ENCODE measurements around the gene EHMT1. TPM values are rescaled to one million over a fixed set of nuclear protein-coding genes. Genes with fewer than 3 reads are reported as not detected.
"Not testable (repeated sequence)": the region's sequence is repeated elsewhere in the genome, so short reads cannot be mapped to it uniquely, and the experiment has no call there.

The EHMT1 gene
- polyA plus RNA-seq, 1 experiment, result 23.3 TPM

- Histone ChIP-seq H3K4me3 (ENCODE audit: low read depth, low read length) (no peak overlapping the region), H3K27me3 (ENCODE audit: control insufficient read depth, insufficient read depth, low read length) (no peaks in the 10 kb centered on the region), H3K36me3 (ENCODE audit: control insufficient read depth, insufficient read depth, low read length) (peaks cover 5% of the 10 kb centered on the region)
- no peak for DNase-seq (ENCODE audit: low read depth)
- TF ChIP-seq CTCF (IDR thresholded peaks at IDR 0.05; ENCODE audit: insufficient read depth, low read depth, low read length), result no peak
- ChIA-PET POLR2A (no interaction called here), CTCF (no interaction called here)
Observed at GRCh38 chr9:137708590-137709284, 89.9 kb downstream of the EHMT1 start.

- H3K36me3 ChIP-seq (ENCODE audit: control insufficient read depth, insufficient read depth, low read length), result peaks cover 5% of the 10 kb centered on the region
- no peak overlapping the region for H3K4me3 ChIP-seq (ENCODE audit: low read depth, low read length)
- no peak for TF ChIP-seq CTCF (IDR thresholded peaks at IDR 0.05; ENCODE audit: insufficient read depth, low read depth, low read length)
- ChIA-PET CTCF (interaction anchor here (0.6 to 2.1 kb wide), 2 partner anchors 15 to 31 kb away, joined by 3 to 11 read pairs; no protein-coding TSS in a partner anchor), POLR2A (no interaction called here)
- no peak for DNase-seq (ENCODE audit: low read depth)
- H3K27me3 ChIP-seq (ENCODE audit: control insufficient read depth, insufficient read depth, low read length), result no peaks in the 10 kb centered on the region
Observed at GRCh38 chr9:137709411-137710101, 90.8 kb downstream of the EHMT1 start.

GRCh38 chr9:137710704-137711103 lies 91.9 kb downstream of the EHMT1 start:
- ChIA-PET POLR2A (no interaction called here), CTCF (interaction anchor here (2.1 kb wide), 1 partner anchor 16 kb away, joined by 11 read pairs; no protein-coding TSS in a partner anchor)
- peaks cover 5% of the 10 kb centered on the region for H3K36me3 ChIP-seq (ENCODE audit: control insufficient read depth, insufficient read depth, low read length)
- no peak overlapping the region for H3K4me3 ChIP-seq (ENCODE audit: low read depth, low read length)
- DNase-seq (ENCODE audit: low read depth), result no peak
- H3K27me3 ChIP-seq (ENCODE audit: control insufficient read depth, insufficient read depth, low read length), result no peaks in the 10 kb centered on the region
- no peak for TF ChIP-seq CTCF (IDR thresholded peaks at IDR 0.05; ENCODE audit: insufficient read depth, low read depth, low read length)

- ChIA-PET POLR2A (no interaction called here), CTCF (no interaction called here)
- Histone ChIP-seq H3K36me3 (ENCODE audit: control insufficient read depth, insufficient read depth, low read length) (peaks cover 5% of the 10 kb centered on the region), H3K4me3 (ENCODE audit: low read depth, low read length) (no peak overlapping the region), H3K27me3 (ENCODE audit: control insufficient read depth, insufficient read depth, low read length) (no peaks in the 10 kb centered on the region)
- no peak for TF ChIP-seq CTCF (IDR thresholded peaks at IDR 0.05; ENCODE audit: insufficient read depth, low read depth, low read length)
- no peak for DNase-seq (ENCODE audit: low read depth)
Observed at GRCh38 chr9:137711678-137712105, 92.9 kb downstream of the EHMT1 start.

- POLR2A ChIA-PET, result no interaction called here
Observed at GRCh38 chr9:137715321-137715720, 96.5 kb downstream of the EHMT1 start.

GRCh38 chr9:137715866-137716693 lies 97.3 kb downstream of the EHMT1 start:
- CTCF ChIA-PET, POLR2A ChIA-PET: not testable (repeated sequence)

More at GRCh38 chr9:137715321-137715720, 96.5 kb downstream of the EHMT1 start:
- no peaks in the 10 kb centered on the region for H3K27me3 ChIP-seq (ENCODE audit: control insufficient read depth, insufficient read depth, low read length)
- DNase-seq (ENCODE audit: low read depth), result no peak
- no peak overlapping the region for H3K4me3 ChIP-seq (ENCODE audit: low read depth, low read length)
- CTCF ChIA-PET, result no interaction called here
- TF ChIP-seq CTCF (IDR thresholded peaks at IDR 0.05; ENCODE audit: insufficient read depth, low read depth, low read length), result no peak
- peaks cover 7% of the 10 kb centered on the region for H3K36me3 ChIP-seq (ENCODE audit: control insufficient read depth, insufficient read depth, low read length)

More at GRCh38 chr9:137715866-137716693, 97.3 kb downstream of the EHMT1 start:
- H3K27me3 ChIP-seq (ENCODE audit: control insufficient read depth, insufficient read depth, low read length); DNase-seq (ENCODE audit: low read depth); H3K36me3 ChIP-seq (ENCODE audit: control insufficient read depth, insufficient read depth, low read length); H3K4me3 ChIP-seq (ENCODE audit: low read depth, low read length): not testable (repeated sequence)
